ENCODE measurements around the gene MED10. TPM values are rescaled to one million over a fixed set of nuclear protein-coding genes. Genes with fewer than 3 reads are reported as not detected.
A peak's percentile ranks its signal among the peaks of the same experiment; 100 is the strongest.

Gene MED10
- total and polyA plus RNA-seq, 9 of the 15 experiments (the other 6 are each of a cell fraction or from before 2014, with no cell fraction given): 23.8 to 83.4 (median 58.8) TPM

DNA sequence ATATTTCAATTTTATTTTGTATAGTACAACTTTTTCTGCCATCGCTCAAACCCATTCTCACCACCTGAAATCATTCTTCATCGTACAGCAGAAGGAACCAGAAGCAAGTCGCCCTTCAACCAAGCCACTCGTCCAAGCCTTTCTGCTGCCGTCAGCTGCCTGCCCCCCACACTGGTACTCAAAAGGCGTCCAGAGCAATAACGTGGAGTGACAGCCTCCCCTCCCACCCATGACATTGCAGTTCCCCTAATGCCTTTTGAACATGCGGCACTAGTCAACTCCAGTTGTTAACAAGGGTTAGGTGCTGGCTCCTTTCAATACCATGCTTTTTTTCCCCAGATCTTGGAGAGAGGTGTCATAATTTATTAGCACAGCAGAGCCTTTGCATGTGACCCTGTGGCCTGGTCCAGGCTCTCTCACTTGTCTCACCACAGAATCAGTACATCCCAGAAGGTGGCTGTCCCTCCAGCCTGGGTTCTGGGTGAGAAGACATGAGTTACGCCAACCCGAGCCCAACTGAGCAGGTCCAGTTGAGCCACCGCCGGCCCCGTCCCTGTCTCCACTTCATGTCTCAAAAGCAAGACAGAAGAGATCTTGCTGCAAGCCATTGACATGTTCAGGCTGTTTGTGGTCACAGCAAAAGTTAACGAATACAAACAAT, 20.4 kb upstream of the MED10 start:
- intact Hi-C loops (cut with micrococcal nuclease) (no loop called here), in situ Hi-C loops (cut with MboI) (no loop called here)
- Histone ChIP-seq H3K4me1 (replicated peaks in 1 of 2; ENCODE audit: control insufficient read depth in 2 of 2, insufficient read depth in 2 of 2, low read length in 2 of 2) (no peaks in the 10 kb centered on the region; a peak in 2 of 5 replicates), H3K9me1 (ENCODE audit: control insufficient read depth, insufficient read depth, low read length) (no peaks in the 10 kb centered on the region), H3K9me3 (replicated peaks; ENCODE audit: control insufficient read depth, insufficient read depth, low read depth, low read length) (no peaks in the 10 kb centered on the region; the same call in 1 of the 2 replicates), H3K27ac (ENCODE audit: extremely low read depth, low read depth, low read length) (no peak overlapping the region), H3K4me3 (no peak overlapping the region), H3K9ac (ENCODE audit: insufficient read depth in 1 of 2, low read depth in 2 of 2, low read length in 2 of 2) (no peak overlapping the region), H4K20me1 (replicated peaks; ENCODE audit: control insufficient read depth, insufficient read depth, low read length) (0 out of 2 replicates have a peak, but pooled peaks cover 2% of the 10 kb centered on the region), H2AFZ (ENCODE audit: low read depth, low read length) (no peak overlapping the region), H3K79me2 (ENCODE audit: control insufficient read depth, insufficient read depth, low read length) (no peaks in the 10 kb centered on the region), H3K36me3 (ENCODE audit: control insufficient read depth, insufficient read depth, low read length) (no peaks in the 10 kb centered on the region), H3K27me3 (ENCODE audit: control insufficient read depth in 2 of 2, insufficient read depth in 2 of 2, low read length in 2 of 2) (peaks cover 72 to 75% of the 10 kb centered on the region in 2 experiments), H3K4me2 (ENCODE audit: insufficient read depth, low read length) (no peak overlapping the region)
- no TSS peak for BruUV-seq (replicated peaks)
- WGBS (ENCODE audit: insufficient coverage, low coverage, missing lambda C conversion rate): under 1% methylated on average over 14 of the region's 14 CpGs
- CTCF ChIA-PET (ENCODE audit: low intra/inter-chr PET ratio): no interaction called here
- FAIRE-seq: no peak
- TF ChIP-seq, protein P1, sequence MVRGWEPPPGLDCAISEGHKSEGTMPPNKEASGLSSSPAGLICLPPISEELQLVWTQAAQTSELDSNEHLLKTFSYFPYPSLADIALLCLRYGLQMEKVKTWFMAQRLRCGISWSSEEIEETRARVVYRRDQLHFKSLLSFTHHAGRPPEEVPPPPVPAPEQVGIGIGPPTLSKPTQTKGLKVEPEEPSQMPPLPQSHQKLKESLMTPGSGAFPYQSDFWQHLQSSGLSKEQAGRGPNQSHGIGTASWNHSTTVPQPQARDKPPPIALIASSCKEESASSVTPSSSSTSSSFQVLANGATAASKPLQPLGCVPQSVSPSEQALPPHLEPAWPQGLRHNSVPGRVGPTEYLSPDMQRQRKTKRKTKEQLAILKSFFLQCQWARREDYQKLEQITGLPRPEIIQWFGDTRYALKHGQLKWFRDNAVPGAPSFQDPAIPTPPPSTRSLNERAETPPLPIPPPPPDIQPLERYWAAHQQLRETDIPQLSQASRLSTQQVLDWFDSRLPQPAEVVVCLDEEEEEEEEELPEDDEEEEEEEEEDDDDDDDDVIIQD (CRISPR knock-in tag; IDR thresholded peaks at IDR 0.05): no peak
- no peak for TF ChIP-seq SMARCE1 (IDR thresholded peaks at IDR 0.05)
- no peak for TF ChIP-seq LARP7 (IDR thresholded peaks at IDR 0.05)
- peak; percentile 61 for TF ChIP-seq NFE2 (IDR thresholded peaks at IDR 0.05; ENCODE audit: low read depth)
- TF ChIP-seq PRMT5 (CRISPR knock-in tag; IDR thresholded peaks at IDR 0.05): no peak
- peak; percentile 36; the same call in 1 of the 2 replicates for TF ChIP-seq HMBOX1 (IDR thresholded peaks at IDR 0.05)
- no peak for TF ChIP-seq SUPT5H (IDR thresholded peaks at IDR 0.05)
- TF ChIP-seq, protein P2, sequence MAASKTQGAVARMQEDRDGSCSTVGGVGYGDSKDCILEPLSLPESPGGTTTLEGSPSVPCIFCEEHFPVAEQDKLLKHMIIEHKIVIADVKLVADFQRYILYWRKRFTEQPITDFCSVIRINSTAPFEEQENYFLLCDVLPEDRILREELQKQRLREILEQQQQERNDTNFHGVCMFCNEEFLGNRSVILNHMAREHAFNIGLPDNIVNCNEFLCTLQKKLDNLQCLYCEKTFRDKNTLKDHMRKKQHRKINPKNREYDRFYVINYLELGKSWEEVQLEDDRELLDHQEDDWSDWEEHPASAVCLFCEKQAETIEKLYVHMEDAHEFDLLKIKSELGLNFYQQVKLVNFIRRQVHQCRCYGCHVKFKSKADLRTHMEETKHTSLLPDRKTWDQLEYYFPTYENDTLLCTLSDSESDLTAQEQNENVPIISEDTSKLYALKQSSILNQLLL (CRISPR knock-in tag; IDR thresholded peaks at IDR 0.05; ENCODE audit: borderline replicate concordance): no peak
- TF ChIP-seq SMAD2 (IDR thresholded peaks at IDR 0.05; ENCODE audit: low read depth, low read length): no peak
- peak; percentile 67 for TF ChIP-seq PKNOX1 (IDR thresholded peaks at IDR 0.05)
- TF ChIP-seq, protein P3, sequence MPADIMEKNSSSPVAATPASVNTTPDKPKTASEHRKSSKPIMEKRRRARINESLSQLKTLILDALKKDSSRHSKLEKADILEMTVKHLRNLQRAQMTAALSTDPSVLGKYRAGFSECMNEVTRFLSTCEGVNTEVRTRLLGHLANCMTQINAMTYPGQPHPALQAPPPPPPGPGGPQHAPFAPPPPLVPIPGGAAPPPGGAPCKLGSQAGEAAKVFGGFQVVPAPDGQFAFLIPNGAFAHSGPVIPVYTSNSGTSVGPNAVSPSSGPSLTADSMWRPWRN (IDR thresholded peaks at IDR 0.05; ENCODE audit: low read depth): no peak
- no peak for TF ChIP-seq RAD21 (CRISPR knock-in tag; conservative IDR thresholded peaks at IDR 0.05 in 1 of 2, IDR thresholded peaks at IDR 0.05 in 1 of 2)
- TF ChIP-seq C11orf30 (IDR thresholded peaks at IDR 0.05; ENCODE audit: low read depth): peak; percentile 13; the same call in 1 of the 2 replicates
- TF ChIP-seq MAFG (tag; conservative IDR thresholded peaks at IDR 0.05): 0 out of 2 replicates have a peak, but pooled peaks have one; percentile 5
- TF ChIP-seq ZNF316 (IDR thresholded peaks at IDR 0.05): 0 out of 2 replicates have a peak, but pooled peaks have one; percentile 3
- POLR2A ChIA-PET: interaction anchor here (0.6 kb wide), 1 partner anchor 1503 kb away, joined by 3 read pairs; no protein-coding TSS in a partner anchor
- ATAC-seq: peak; percentile 21
- DNase-seq (ENCODE audit: extremely low read depth in 1 of 4, low spot score in 3 of 4): no peak

All from K562 (cell line).